BJ (cell line): ENCODE results near the gene THOP1. TPM values are rescaled to one million over a fixed set of nuclear protein-coding genes. Genes with fewer than 3 reads are reported as not detected.

Experiments
- CTCF ChIA-PET: fragments of 350-600 bp; formaldehyde crosslinking; extraction: SDS; loops from one replicate; lab custom pipeline; 2021; ENCODE audit warnings: antibody characterized with exemption, inconsistent platforms; lab: Yijun Ruan, JAX
- POLR2A ChIA-PET: fragments of 300-600 bp; sonication (Branson Sonifier 250); formaldehyde crosslinking; extraction: SDS; loops from one replicate; lab custom pipeline; 2021; ENCODE audit warnings: antibody characterized with exemption; lab: Charles Lee
- DNase-seq: peaks from one replicate; pipeline ENCODE4 v3.0.0-alpha.2; 2011; ENCODE audit warnings: low read depth
- H3K27me3 ChIP-seq: 2 replicates; pipeline ENCODE4 v1.6.0; 2011; ENCODE audit warnings: low read length; ENCODE audit not compliant: control insufficient read depth, insufficient read depth
- H3K36me3 ChIP-seq: 2 replicates; pipeline ENCODE4 v1.5.1; 2011; ENCODE audit warnings: low read length; ENCODE audit not compliant: control insufficient read depth, insufficient read depth
- H3K4me3 ChIP-seq: 2 replicates; pipeline ENCODE4 v1.5.1; 2011; ENCODE audit warnings: low read depth, mild to moderate bottlenecking, control low read depth, low read length
- polyA plus RNA-seq: library from polyadenylated mRNA; depleted of rRNA; stranded (reverse); fragments of >200 nt; gene quantifications from 2 replicates; pipeline ENCODE4 v1.2.3, GENCODE V29; 2011
- TF ChIP-seq, protein P1 (sequence below): IDR thresholded peaks from 2 replicates; pipeline ENCODE4 v1.5.1; 2011; ENCODE audit warnings: low read depth, mild to moderate bottlenecking, control low read depth, inconsistent platforms, low read length, moderate library complexity; ENCODE audit not compliant: insufficient read depth

THOP1 gene
- polyA plus RNA-seq, 1 experiment = 71.7 TPM

DNA sequence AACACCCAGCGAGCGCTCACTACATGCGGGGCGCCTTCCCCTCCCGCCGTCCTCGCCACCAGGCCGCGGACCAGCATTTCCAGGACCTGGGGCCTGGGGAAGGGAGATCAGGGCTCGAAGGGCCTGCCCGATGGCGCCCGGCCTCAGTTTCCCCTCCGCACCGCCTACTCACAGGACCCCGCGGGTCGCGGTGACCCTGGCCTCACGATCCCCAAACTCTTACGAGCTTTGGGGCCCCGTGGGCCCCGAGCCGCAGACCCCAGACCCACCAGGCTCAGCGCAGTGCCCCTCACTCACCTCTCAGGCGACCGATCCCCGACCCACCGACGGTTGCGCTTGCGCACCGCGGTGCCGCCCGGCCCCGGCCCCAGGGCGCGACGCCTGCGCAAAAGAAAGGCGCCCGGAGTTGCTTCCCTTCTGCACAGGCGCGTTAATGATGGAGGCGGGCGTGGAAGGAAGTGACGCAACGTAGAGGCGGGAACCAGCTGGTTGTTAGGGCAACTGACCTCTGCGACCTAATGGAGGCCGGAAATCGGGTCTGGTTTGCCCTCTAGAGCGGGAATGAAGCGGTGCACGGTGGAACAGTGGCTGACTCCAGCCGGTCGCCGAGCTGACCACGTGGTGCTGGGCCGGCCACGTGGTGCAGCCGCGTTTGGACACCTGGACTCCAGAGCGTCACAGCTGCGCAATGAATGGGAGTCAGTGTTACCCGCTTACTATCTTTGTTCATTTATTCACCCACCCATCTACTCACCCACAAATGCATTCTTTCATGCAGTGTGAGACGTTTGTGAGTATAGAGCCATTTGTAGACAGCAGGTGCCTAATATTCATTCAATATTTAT lies 2.1 kb upstream of the THOP1 start, which contains the start of gene SGTA:
Gene SGTA (minus strand): TSS at position 338 of the 845 bp plus-strand sequence. CDS start 14,205 bp downstream, outside the sequence.
- ChIA-PET CTCF (interaction anchor here (1.1 to 1.2 kb wide), 2 partner anchors 33 to 40 kb away, joined by 3 read pairs; no protein-coding TSS in a partner anchor), POLR2A (interaction anchor here (0.9 kb wide), 1 partner anchor 320 kb away, joined by 4 read pairs; no protein-coding TSS in a partner anchor)
- peak; percentile 93 for DNase-seq
- Histone ChIP-seq H3K36me3 (0 out of 2 replicates have a peak, but pooled peaks cover 1% of the 10 kb centered on the region), H3K4me3 (peak within 1 kb of the TSS; percentile 94), H3K27me3 (no peaks in the 10 kb centered on the region)
- TF ChIP-seq, protein P1, sequence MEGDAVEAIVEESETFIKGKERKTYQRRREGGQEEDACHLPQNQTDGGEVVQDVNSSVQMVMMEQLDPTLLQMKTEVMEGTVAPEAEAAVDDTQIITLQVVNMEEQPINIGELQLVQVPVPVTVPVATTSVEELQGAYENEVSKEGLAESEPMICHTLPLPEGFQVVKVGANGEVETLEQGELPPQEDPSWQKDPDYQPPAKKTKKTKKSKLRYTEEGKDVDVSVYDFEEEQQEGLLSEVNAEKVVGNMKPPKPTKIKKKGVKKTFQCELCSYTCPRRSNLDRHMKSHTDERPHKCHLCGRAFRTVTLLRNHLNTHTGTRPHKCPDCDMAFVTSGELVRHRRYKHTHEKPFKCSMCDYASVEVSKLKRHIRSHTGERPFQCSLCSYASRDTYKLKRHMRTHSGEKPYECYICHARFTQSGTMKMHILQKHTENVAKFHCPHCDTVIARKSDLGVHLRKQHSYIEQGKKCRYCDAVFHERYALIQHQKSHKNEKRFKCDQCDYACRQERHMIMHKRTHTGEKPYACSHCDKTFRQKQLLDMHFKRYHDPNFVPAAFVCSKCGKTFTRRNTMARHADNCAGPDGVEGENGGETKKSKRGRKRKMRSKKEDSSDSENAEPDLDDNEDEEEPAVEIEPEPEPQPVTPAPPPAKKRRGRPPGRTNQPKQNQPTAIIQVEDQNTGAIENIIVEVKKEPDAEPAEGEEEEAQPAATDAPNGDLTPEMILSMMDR = peak; percentile 65

GRCh38 chr19:2783781-2784145 lies 1.5 kb upstream of the THOP1 start:
- Histone ChIP-seq H3K27me3 (no peaks in the 10 kb centered on the region), H3K36me3 (0 out of 2 replicates have a peak, but pooled peaks cover 1% of the 10 kb centered on the region), H3K4me3 (peak overlapping the region; percentile 13; the same call in 1 of the 2 replicates)
- DNase-seq = no peak
- TF ChIP-seq, protein P1 = no peak
- CTCF ChIA-PET = interaction anchor here (1.1 to 1.2 kb wide), 2 partner anchors 34 to 40 kb away, joined by 3 read pairs; no protein-coding TSS in a partner anchor
- POLR2A ChIA-PET = interaction anchor here (0.9 kb wide), 1 partner anchor 320 kb away, joined by 4 read pairs; no protein-coding TSS in a partner anchor

- Histone ChIP-seq H3K36me3 (peaks cover 6% of the 10 kb centered on the region; the same call in 1 of the 2 replicates), H3K27me3 (no peaks in the 10 kb centered on the region), H3K4me3 (no peak overlapping the region)
- no peak for DNase-seq
- TF ChIP-seq, protein P1 = no peak
- ChIA-PET CTCF (interaction anchor here (1.4 kb wide), 1 partner anchor 33 kb away, joined by 4 read pairs; the partner anchor contains the start of gene ZNF554), POLR2A (no interaction called here)
Observed at GRCh38 chr19:2787115-2787514, 1.8 kb downstream of the THOP1 start.

GRCh38 chr19:2788237-2788636 lies 2.9 kb downstream of the THOP1 start:
- no peak for DNase-seq
- H3K4me3 ChIP-seq = no peak overlapping the region
- CTCF ChIA-PET = no interaction called here
- H3K27me3 ChIP-seq = no peaks in the 10 kb centered on the region
- TF ChIP-seq, protein P1 = no peak
- H3K36me3 ChIP-seq = peaks cover 6% of the 10 kb centered on the region; the same call in 1 of the 2 replicates
- POLR2A ChIA-PET = no interaction called here

DNA sequence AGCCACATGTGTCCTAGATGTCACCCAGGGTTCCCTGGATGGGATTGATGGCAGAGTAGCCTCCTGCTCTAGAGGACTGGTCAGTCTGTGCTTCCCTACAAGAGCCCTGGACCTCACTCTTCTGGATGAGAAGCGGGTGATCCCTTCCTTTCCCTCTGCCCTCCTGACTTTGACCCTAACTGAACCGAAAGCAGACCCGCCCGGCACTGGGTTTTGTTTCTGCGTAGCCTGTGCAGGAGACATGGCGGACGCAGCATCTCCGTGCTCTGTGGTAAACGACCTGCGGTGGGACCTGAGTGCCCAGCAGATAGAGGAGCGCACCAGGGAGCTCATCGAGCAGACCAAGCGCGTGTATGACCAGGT lies 4.9 kb downstream of the THOP1 start:
- POLR2A ChIA-PET = no interaction called here
- no peak for DNase-seq
- CTCF ChIA-PET = no interaction called here
- Histone ChIP-seq H3K27me3 (no peaks in the 10 kb centered on the region), H3K4me3 (no peak overlapping the region), H3K36me3 (peaks cover 9% of the 10 kb centered on the region)
- TF ChIP-seq, protein P1 = no peak
